ENCODE results near the gene HES2.

- no peak for TF ChIP-seq CTCF (IDR thresholded peaks at IDR 0.05)
- no peak for TF ChIP-seq POLR2A (IDR thresholded peaks at IDR 0.05)
Observed at GRCh38 chr1:6441586-6441985, 21.9 kb upstream of the HES2 start.

All from breast epithelium (tissue), 3 donors.